DMS 273 (cell line): ENCODE results near the gene ADAMTS5.

Experiments
- DNase-seq: peaks from one replicate; lab custom pipeline; 2025; ENCODE audit not compliant: unreplicated experiment; lab: John Stamatoyannopoulos, UW

ADAMTS5 gene

DNA sequence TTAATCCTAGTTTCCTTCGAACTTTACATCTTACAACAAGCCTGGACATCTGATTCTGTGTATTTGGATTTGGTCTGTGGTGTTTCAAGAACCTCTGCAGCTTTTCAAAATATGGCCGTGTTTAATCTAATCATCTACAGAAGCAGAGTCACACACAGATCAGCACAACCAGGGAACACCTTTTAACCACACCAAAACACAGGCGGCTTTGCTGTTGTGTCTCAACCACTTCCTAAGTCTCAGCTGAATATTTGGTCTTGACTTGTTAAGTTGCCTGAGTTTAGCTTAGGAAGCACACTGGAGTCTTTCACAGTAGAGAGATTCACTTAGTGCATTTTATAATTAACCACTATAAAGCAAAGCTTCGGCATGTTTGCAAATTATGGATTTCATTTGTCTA lies 17.1 kb downstream of the ADAMTS5 start:
- DNase-seq, result no peak

DNA sequence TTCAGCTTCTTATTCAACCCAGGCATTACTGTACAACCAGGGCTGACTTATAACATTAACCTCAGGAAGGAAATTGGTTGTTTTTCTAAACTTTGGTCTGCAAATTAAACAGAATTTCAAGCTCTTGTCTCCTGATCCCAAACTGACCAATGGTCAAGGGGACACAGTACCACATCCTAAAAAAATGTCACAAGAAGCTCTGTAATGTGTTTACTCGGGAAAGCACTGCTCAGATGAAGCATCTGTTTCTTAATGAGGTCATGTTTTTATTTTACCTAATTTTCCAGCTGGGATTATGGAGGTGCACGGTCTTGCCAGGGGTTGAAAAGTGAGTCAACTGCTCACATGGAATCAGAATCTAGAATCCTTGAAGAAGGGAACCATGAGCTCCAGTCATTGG lies 18.7 kb downstream of the ADAMTS5 start:
- DNase-seq, result no peak

DNA sequence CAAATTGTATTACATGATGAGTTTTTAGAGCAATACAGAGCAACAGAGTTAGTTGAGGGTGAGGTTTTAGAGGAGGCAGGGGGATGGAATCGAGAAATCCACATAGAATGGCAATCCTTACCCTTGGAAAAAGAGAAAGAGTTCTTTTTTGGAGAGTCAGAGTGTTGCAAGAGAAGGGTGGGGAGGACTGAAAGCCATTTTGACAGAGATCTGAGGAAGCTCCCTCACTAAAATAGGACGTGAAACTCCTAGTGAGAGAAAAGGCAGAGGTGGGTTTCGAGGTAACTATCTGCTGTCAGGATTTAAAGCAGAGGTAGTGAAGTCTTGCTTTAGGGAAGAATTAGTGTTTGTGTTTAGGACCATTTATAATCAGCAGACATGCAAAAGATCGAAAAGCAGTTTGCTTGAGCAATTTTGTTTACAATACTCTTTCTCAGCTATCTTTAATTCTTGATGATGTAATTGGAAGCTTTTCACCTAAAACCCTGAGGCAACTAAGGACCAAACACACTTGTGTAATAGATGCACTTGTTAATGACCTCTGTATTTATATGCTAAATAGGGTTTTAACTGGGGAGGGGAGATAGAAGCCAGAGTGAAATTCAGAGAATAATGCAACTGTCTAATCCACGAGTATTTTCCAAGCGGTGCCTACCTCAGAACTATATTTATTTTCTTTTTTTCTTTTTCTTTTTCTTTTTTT lies 20.0 kb downstream of the ADAMTS5 start:
- no peak for DNase-seq

DNA sequence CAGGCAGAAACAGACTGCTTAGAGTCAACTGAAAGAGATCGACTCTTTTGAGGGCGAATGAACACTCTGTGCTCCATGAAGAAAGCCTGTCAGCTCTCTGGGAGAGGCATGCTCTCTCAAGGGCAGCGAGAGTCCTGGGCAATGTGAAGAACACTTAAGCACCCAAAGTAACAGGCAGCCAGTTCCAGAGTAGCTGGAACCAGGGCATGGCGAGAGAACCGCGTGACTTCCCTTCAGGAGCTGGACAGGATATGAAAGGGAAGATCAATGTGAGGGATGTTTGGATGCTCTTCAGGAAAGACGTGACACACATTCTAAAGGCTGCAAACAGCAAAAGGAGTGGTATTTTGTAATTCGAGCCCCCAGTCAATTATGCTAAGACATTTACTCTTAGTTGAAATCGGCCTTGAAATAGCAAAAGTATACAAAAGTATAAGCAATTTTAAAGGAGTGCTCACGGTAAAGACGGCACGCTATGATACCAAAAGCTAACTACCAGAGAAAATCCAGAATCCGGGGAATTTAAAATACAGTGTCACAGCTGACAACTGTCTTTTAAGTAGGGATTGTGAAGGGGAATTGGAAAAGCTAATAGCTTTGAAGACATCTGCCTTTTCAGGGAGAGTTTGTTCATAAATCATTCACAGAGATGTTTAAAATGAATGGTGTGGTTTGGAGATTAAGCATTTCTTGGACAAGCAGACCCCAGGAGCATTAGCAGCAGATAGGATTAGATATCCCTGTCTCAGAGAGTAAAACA lies 20.8 kb downstream of the ADAMTS5 start:
- DNase-seq, result no peak

DNA sequence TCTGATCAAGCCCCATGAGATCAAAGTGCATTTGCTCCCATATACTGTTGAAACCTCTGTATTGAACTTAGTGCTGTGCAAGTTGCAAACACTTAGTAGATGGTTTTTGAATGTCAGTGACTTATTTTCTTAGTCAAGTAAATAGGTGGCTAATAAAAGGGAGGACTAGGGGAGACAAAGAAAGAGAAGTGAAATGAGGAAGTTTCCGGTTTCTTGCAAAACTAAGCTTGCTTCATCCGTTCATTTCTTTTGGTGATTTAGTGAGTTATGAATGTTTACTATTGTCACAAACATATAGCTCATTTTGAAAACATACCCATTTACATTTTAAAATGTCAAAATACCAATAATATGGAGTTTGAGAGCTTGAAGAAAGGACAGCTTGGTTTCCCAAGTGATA lies 23.0 kb downstream of the ADAMTS5 start:
- no peak for DNase-seq

DNA sequence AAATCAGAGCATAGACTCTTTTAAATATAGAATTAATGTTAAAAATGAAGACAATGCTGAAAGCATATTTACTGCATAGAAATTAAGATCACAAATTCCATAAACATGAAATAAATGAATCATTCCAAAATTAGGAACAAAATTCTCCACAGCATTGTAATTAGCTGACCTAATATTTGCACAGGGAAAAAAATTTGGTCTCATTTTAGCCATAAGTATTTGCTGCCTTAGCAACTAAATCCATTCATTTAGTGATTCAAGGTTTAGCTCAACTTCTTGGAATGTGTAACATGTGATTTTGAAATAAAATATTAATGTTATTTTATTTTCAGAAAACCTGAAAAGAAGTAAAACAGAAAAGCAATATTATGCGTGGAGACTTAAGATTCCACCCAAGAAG lies 25.5 kb downstream of the ADAMTS5 start:
- DNase-seq, result no peak

DNA sequence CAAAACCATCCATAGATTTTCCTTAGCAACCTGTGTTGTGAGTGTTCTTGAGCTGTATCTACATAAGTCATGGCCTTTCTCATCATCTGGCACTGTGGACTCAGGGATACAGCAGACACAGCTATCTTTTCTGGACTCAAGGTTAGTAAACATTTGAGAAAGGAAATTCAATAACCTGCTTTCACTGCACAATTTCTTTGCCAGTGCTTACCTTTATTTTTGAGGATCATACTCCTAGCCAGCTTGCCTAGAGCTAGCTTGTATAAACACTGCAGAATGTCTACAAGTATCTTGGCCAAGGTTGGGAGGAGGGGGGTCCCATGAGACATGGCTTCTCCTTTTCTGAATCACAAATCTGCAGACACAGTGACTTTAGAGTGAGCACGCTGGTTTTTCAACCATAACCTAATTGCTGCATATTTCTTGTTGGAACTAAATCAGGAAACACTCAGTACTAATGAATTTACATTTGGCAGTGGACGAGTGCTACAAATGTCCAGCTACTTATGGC lies 27.2 kb downstream of the ADAMTS5 start:
- no peak for DNase-seq

DNA sequence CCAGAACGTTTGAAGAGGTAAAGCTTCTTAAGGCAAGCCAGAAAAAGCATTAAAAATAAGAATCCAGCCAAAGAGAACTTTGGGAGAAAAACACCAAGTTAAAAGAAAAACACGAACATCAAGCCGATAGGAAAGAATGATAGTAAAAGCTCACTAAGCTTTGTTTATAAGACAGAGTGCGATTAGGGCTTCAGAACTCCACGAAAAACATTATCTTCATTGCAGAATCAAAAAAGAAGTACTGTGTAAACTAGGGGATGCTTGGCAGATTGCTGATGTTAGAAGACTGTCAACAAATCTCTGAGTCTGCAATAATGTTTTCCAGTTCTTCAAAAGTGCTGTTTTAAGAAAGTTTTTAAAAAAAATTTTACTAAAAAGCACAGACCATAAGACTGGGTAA lies 30.2 kb downstream of the ADAMTS5 start:
- no peak for DNase-seq

DNA sequence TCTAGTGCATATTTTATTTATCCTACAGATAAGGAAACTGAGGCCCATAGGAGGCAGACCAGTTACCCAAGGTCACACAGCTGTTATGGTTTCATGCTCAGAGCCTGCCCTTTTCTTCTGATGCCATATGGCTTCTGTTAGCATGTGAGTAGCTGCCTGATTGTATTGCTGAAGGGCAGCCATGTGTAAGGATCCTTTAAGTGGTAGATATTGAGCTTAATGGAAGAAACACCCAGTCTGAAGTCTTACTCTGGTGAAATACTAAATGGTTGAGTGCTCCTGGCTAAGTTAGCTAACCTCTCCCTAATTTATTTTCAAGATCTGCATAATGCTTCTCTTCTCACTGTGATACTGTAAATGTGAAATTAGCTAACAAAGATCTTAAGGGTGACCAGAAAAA lies 30.9 kb downstream of the ADAMTS5 start:
- DNase-seq, result no peak

DNA sequence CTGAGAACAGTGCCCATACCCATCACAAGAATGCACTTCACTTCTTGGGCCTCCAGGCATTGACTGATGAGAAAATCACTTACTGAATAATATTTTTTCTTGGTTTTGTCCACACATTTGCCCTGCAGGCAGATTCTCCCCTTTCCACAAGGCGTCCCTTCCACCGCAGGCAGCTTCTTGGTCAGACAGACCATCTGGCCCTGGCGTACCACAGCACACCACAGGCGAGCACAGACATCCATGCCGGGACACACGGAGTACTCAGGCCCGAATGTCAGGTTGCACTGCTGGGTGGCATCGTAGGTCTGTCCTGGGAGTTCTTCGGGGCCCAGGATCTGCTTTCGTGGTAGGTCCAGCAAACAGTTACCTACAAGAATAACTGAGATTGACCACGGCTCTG lies 32.5 kb downstream of the ADAMTS5 start:
- DNase-seq, result no peak

DNA sequence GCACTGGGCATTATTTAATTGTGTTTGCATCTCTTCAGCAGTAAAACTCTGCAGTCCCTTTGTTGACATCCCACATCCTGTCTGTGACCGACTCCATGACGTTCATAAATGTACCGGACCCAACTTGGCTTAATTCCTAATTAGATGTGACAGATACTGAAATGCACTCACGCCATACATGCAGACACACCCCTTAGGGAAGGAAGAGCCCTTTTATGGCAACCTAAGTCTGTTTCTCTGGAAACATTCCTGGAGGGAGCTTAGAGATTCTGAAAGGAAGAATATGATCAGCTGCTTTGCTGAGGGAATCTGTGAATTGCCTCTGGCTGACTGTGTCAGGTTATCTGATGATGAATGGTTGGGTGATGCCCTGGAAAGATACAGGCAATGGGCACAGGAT lies 33.4 kb downstream of the ADAMTS5 start:
- DNase-seq, result no peak

DNA sequence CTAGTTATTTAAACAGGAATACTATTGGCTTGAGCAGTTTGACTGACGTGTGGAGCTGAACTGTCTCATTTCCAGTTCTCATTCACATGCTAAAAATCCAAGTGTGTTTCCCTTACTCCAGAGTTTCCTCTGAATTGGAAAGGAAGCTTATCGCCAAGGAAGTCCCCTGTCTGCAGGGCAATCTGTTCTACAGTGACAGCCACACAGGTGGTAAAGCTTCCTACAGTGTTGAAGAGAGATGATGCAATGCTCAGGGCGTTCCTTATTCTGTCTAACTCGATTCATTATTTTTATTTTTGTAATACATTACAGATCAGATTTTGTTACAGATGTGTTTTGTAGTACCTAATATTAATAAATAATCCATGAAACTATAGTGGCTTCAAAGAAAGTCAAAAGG lies 41.3 kb downstream of the ADAMTS5 start:
- no peak for DNase-seq

DNA sequence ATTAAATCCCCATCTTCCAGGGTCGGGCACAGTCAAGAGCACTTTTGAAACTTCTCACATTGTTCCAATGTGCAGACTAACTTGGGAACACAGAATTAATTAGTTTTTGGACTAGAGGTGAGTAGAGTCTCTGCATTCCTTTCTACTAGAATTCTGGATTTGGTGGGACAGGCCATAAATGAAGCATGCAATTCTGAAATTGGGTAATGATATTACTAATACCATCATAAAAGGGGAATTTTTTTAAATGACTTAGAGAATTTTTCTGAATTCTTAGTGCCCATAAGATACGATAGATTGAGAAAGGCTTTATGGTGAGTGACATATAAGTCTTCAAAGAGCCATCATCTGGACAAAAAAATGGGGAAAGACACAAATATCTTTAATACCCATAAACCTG lies 41.8 kb downstream of the ADAMTS5 start:
- DNase-seq, result no peak

DNA sequence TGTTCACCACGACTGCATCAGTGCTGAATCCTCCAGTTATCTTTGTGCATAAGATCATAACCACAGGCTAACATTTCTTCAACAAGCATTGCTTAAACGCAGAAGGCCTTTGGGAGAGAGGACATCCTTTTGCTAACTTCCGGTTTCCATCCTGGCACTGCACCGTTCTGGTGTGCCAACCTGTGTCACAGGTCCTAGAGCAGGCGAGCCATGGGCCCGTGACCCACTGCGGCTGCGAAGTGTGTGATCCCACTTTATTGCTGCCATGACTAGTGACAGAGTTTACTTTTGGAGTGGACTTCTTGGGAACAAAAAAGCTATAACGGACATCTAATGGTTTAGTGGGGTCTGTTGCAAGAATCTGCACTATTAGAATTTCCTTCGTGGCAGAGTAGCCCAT lies 42.9 kb downstream of the ADAMTS5 start:
- no peak for DNase-seq

DNA sequence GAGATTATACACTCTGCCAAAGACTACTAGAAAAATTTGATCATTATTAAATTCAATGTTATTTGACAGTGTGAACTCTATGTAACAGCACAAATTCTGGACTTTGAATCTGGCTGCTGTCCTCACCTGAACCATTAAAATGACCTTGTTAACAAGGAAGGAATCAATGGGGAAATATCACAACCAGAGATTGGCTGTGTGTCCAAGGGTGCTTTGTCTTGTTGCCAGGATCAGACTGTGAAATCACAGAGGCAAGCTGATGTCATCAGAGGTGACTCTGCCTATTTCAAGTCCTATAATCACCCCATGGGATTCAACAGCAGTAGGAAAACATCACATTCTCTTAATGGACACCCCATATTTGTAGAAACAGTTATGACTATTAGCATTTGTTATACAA lies 46.8 kb downstream of the ADAMTS5 start:
- DNase-seq, result no peak

DNA sequence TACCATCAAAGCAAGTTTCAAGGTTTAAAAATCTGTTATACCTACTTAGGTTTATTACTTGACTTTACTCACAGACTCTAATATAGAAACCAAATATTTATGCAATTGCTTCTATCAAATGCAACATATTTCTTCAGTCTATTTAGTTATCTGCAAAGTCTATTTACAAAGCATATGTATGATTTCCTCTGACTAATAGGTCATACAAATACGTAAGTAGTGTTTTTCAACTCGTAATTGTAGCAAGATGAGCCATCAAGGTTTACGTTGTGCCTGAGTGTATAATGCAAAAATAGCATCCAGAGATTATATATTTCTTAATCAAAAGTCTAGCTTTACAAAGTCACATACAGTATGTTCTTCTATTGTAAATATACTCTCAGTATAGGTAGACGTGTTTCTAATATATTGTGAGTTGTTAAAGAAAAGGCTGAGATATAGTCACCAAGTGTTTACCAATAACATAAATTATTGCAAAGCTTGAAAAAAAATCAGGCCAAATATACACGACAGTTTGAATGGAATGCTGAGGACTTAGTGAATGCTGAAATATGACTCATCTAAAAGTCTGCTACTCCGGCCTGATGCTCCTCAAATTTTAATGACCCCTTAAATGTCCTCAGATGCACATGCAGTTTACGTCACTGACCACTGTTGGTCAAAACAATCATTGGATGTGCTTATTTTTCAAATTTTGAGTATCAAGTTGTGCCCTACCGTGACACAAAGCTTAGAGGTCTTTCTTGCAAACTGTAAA lies 48.4 kb downstream of the ADAMTS5 start:
- no peak for DNase-seq

DNA sequence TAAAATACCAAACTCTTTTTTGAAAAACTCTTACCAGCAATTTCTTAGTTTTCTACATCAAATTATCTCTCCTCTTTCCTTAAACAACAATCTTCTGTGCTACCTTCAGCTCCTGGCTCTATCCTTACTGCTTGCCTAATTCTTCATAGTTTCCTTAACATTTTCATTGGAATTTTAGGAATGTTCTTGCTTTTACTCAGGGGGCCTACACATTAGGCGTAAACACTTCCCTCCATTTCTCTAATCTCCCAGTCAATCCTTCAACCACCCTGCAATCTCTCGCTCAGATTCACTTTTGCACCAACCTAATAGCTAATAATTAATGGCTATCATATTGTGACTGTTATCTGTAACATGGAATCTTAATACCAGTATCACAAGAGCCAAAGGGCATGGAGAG lies 50.1 kb downstream of the ADAMTS5 start:
- DNase-seq, result no peak

DNA sequence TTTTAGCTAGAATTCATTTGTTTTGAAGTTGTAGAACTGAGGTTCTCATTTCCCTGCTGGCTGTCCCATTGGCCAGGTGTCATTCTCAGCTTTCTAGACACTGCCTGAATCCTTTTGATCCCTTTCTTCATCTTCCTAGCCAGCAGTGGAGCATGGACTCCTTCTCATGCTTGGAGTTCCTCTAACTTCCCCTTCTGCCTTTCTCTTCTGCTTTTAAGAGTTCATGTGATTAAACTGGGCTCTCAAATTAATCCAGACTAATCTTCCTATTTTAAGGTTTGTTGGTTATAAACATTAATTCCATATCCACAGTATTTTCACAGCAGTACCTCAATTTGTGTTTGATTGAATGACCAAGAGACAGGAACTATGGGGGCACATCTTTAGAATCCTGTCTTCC lies 52.3 kb downstream of the ADAMTS5 start:
- no peak for DNase-seq

DNA sequence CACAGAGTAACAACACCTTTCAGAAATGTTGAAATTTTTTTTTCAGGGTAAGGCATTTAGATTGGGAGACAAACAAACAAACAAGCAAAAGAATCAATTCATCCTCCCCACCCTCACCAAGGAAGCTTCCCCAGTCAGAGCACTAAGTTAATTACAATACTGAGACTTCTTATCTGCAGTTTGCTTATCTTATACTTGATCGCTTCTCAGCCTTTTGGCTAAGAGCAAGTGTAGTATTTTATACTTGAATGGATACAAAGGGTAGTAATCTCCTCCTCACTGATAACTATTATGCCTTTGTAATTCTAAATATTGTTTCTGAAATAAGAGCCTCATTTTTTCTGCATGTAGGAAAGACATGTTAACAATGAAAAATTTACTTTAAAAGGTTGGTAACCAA lies 54.4 kb downstream of the ADAMTS5 start:
- DNase-seq, result no peak

DNA sequence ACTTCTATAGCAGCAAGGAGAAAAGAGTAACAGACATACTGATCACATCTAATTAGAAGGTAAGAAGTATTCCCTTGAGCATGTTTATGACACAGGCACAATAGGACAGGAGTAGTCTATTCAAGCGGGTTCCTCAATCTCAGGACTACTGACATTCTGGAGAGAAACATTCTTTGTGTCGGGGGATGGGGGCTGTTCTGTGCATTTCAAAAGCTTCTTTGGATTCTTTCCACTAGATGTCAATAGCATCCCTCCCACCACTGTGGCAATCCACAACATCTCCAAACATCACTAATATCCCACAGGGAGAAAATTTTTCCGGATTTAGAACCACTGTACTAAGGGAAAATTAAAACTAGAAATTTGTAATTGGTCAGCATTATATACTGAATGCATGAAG lies 56.9 kb downstream of the ADAMTS5 start:
- no peak for DNase-seq

DNA sequence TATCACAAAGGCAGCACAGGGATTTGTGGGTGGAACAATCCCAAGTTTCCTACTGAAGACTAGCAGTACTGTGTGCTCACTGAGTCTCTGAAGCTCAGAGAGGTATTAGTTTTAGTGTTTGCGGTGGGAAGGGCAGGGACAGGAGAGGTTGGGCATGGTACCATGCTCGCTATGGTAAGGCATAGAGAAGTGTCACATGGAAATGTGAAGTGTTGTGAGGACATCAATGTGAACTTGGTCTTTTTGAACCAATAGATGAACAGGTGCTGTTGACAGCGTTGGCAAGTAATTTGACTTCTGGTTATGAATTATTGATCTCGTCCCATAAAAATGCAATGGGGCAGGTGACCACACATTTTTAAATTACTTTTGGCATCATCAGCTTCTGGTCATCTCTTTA lies 65.9 kb downstream of the ADAMTS5 start:
- DNase-seq, result no peak

DNA sequence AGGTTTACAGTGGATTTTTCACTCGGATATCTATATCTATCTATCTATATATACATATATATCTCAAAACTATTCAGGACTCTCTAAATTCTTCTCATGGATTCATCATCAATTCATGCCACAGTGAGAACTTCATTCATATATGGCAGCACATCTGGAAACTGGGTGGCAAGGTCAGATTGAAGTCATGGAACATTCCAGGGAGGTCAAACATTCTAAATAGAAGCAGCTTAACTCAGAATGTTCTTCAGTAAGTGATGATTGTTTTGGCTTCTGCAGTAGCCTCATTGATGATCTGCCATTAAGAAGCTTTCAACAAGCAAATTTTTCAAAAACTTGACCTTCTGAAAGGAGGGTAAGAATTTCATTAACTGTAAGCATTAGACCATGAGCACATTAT lies 74.7 kb downstream of the ADAMTS5 start:
- no peak for DNase-seq
